ENCODE data around the gene CTNND2.
A peak's percentile ranks its signal among the peaks of the same experiment; 100 is the strongest.

CTNND2 gene

GRCh38 chr5:11611011-11611410, 293.2 kb downstream of the CTNND2 start:
- no peak overlapping the region for H3K4me3 ChIP-seq (ENCODE audit: low read depth in 1 of 2, low read length in 2 of 2)
- no peaks in the 10 kb centered on the region for H3K4me1 ChIP-seq (ENCODE audit: control insufficient read depth in 1 of 2, insufficient read depth in 2 of 2, low read length in 2 of 2)
- H3K36me3 ChIP-seq (ENCODE audit: control insufficient read depth in 1 of 2, insufficient read depth in 2 of 2, low read length in 2 of 2), result no peaks in the 10 kb centered on the region
- no peak overlapping the region for H3K27ac ChIP-seq (ENCODE audit: low read length)
- H3K9me3 ChIP-seq (ENCODE audit: control insufficient read depth in 1 of 2, low read length in 2 of 2), result no peaks in the 10 kb centered on the region
- no peaks in the 10 kb centered on the region for H3K27me3 ChIP-seq (ENCODE audit: low read depth, low read length)

DNA sequence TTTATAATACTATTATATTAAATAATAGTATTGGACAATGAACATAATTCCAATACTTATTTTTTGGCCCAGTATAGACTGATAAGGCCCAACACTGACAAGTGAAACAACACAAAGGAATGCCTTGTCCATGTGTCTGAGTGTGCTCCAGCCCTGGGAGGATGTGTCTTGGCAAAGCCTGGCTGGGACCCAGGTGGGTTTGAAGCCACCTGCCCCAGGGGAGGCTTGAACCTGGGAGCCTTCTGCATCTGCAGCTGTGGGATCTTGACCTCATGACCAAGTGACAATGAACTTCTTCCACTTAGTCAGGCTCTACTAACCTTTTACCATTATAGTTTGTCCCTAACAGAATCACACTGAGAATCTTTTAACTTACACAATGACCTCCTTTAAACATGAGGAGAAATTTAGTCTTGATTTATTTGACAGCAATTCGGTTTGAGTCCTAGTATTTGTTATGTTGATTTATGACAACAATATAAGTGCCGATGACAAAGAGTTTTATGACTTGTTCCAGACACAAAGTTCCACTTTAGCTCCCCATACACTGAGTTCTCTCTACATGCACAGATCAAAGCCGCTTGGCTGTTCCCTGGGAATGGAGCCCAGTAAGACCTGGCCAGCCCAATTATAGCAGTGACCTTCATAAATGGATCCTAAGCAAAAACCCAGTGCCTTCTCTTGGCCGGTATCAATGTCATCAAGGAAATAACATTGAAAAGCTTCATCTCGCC, 294.5 kb downstream of the CTNND2 start:
- no peak overlapping the region for H3K4me3 ChIP-seq (ENCODE audit: low read depth in 1 of 2, low read length in 2 of 2)
- no peak overlapping the region for H3K27ac ChIP-seq (ENCODE audit: low read length)
- no peaks in the 10 kb centered on the region for H3K36me3 ChIP-seq (ENCODE audit: control insufficient read depth in 1 of 2, insufficient read depth in 2 of 2, low read length in 2 of 2)
- no peaks in the 10 kb centered on the region for H3K4me1 ChIP-seq (ENCODE audit: control insufficient read depth in 1 of 2, insufficient read depth in 2 of 2, low read length in 2 of 2)
- no peaks in the 10 kb centered on the region for H3K27me3 ChIP-seq (ENCODE audit: low read depth, low read length)
- no peaks in the 10 kb centered on the region for H3K9me3 ChIP-seq (ENCODE audit: control insufficient read depth in 1 of 2, low read length in 2 of 2)

DNA sequence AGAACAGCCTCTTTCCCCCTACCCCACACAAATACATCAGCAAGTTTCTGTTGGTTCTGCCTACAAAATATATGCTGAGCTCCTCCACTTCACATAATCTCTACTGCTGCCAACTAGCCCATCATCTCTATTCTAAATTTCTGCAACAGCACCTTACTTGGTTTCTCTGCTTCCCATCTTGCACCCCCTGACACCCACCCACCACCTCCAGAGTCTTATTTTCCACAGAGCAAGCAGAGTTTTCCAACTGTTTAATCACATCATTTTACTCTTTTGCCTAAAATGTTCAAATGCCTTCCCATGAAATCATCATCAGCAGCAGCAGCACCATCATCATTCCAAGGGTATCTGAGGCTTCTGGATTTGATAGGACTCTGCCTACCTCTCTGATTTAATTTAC, 295.7 kb downstream of the CTNND2 start:
- Histone ChIP-seq H3K4me1 (ENCODE audit: control insufficient read depth in 1 of 2, insufficient read depth in 2 of 2, low read length in 2 of 2) (no peaks in the 10 kb centered on the region), H3K27ac (ENCODE audit: low read length) (no peak overlapping the region), H3K27me3 (ENCODE audit: low read depth, low read length) (no peaks in the 10 kb centered on the region), H3K4me3 (ENCODE audit: low read depth in 1 of 2, low read length in 2 of 2) (no peak overlapping the region), H3K9me3 (ENCODE audit: control insufficient read depth in 1 of 2, low read length in 2 of 2) (no peaks in the 10 kb centered on the region), H3K36me3 (ENCODE audit: control insufficient read depth in 1 of 2, insufficient read depth in 2 of 2, low read length in 2 of 2) (no peaks in the 10 kb centered on the region)

DNA sequence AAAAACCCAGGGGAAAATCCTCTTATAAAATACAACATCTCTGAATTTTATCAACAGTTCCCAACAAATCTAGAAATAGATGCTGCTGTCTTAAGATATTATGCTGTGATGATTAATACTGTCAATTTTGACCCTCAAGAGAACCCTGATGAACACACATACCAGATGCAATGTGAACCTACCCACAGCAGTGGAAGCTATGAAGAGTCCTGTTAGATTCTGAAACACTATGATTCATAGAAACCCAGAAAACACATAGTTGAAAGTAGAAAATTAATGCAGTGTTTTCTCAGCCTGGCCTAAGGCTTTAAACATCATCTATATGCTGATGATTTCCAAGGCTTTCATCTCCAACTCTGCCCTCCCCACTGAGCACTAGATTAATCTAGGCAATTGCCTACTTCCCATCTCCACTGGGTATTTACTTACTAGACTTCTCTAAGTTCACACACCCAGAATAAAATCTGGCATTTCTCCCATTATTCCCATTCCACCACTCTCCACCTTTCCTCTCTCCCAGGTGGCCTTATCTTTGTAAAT, 296.2 kb downstream of the CTNND2 start:
- Histone ChIP-seq H3K4me1 (ENCODE audit: control insufficient read depth in 1 of 2, insufficient read depth in 2 of 2, low read length in 2 of 2) (no peaks in the 10 kb centered on the region), H3K36me3 (ENCODE audit: control insufficient read depth in 1 of 2, insufficient read depth in 2 of 2, low read length in 2 of 2) (no peaks in the 10 kb centered on the region), H3K27me3 (ENCODE audit: low read depth, low read length) (no peaks in the 10 kb centered on the region), H3K27ac (ENCODE audit: low read length) (no peak overlapping the region), H3K4me3 (ENCODE audit: low read depth in 1 of 2, low read length in 2 of 2) (no peak overlapping the region), H3K9me3 (ENCODE audit: control insufficient read depth in 1 of 2, low read length in 2 of 2) (no peaks in the 10 kb centered on the region)

- H3K36me3 ChIP-seq (ENCODE audit: control insufficient read depth in 1 of 2, insufficient read depth in 2 of 2, low read length in 2 of 2), result no peaks in the 10 kb centered on the region
- no peaks in the 10 kb centered on the region for H3K9me3 ChIP-seq (ENCODE audit: control insufficient read depth in 1 of 2, low read length in 2 of 2)
- no peak overlapping the region for H3K27ac ChIP-seq (ENCODE audit: low read length)
- H3K4me3 ChIP-seq (ENCODE audit: low read depth in 1 of 2, low read length in 2 of 2), result no peak overlapping the region
- H3K27me3 ChIP-seq (ENCODE audit: low read depth, low read length), result no peaks in the 10 kb centered on the region
- H3K4me1 ChIP-seq (ENCODE audit: control insufficient read depth in 1 of 2, insufficient read depth in 2 of 2, low read length in 2 of 2), result no peaks in the 10 kb centered on the region
These were observed 301.9 kb downstream of the CTNND2 start for GRCh38 chr5:11602298-11602697.

DNA sequence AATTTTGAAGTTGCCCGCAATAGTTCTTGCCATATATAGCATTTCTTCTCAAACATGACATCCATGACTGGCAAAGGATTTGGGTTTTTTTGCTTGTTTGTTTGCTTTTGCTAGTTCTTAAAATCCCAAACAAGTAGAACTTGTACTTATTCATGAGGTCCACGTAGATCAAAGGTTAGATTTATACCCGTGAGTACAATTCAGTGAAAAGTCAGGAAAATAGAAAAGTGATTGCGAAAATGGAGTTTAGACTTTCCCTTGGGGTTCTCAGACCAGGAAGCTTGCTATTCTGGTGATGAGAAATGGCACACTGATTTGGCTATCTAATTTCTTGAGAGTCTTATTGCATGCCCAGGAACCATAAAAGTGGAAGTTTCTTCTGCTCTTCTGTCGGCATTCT, 304.7 kb downstream of the CTNND2 start:
- H3K36me3 ChIP-seq (ENCODE audit: control insufficient read depth in 1 of 2, insufficient read depth in 2 of 2, low read length in 2 of 2), result no peaks in the 10 kb centered on the region
- no peaks in the 10 kb centered on the region for H3K4me1 ChIP-seq (ENCODE audit: control insufficient read depth in 1 of 2, insufficient read depth in 2 of 2, low read length in 2 of 2)
- H3K4me3 ChIP-seq (ENCODE audit: low read depth in 1 of 2, low read length in 2 of 2), result no peak overlapping the region
- H3K9me3 ChIP-seq (ENCODE audit: control insufficient read depth in 1 of 2, low read length in 2 of 2), result no peaks in the 10 kb centered on the region
- H3K27me3 ChIP-seq (ENCODE audit: low read depth, low read length), result no peaks in the 10 kb centered on the region
- H3K27ac ChIP-seq (ENCODE audit: low read length), result no peak overlapping the region

GRCh38 chr5:11596657-11597071, 307.6 kb downstream of the CTNND2 start:
- no peaks in the 10 kb centered on the region for H3K36me3 ChIP-seq (ENCODE audit: control insufficient read depth in 1 of 2, insufficient read depth in 2 of 2, low read length in 2 of 2)
- H3K4me3 ChIP-seq (ENCODE audit: low read depth in 1 of 2, low read length in 2 of 2), result no peak overlapping the region
- no peaks in the 10 kb centered on the region for H3K27me3 ChIP-seq (ENCODE audit: low read depth, low read length)
- H3K4me1 ChIP-seq (ENCODE audit: control insufficient read depth in 1 of 2, insufficient read depth in 2 of 2, low read length in 2 of 2), result no peaks in the 10 kb centered on the region
- no peaks in the 10 kb centered on the region for H3K9me3 ChIP-seq (ENCODE audit: control insufficient read depth in 1 of 2, low read length in 2 of 2)
- H3K27ac ChIP-seq (ENCODE audit: low read length), result no peak overlapping the region

DNA sequence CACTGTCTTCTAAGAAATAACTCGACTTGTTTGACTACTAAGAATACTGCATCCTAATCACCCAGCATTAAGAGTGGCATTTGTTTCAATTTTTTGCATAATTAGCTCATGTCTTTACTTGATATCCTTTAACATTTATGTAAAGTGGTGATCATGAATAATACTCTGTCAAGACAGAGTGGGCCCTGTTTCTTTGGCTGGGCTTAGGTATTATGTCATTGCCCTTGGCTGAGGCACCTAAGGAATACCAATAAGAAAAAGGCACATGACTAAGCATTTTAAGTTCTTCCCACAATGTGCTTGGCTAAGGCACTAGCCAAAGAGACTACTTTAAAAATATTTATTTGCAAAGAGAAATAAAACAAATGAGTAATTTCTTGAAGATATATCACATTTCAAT, 308.1 kb downstream of the CTNND2 start:
- Histone ChIP-seq H3K4me3 (ENCODE audit: low read depth in 1 of 2, low read length in 2 of 2) (no peak overlapping the region), H3K27ac (ENCODE audit: low read length) (no peak overlapping the region), H3K36me3 (ENCODE audit: control insufficient read depth in 1 of 2, insufficient read depth in 2 of 2, low read length in 2 of 2) (no peaks in the 10 kb centered on the region), H3K4me1 (ENCODE audit: control insufficient read depth in 1 of 2, insufficient read depth in 2 of 2, low read length in 2 of 2) (no peaks in the 10 kb centered on the region), H3K9me3 (ENCODE audit: control insufficient read depth in 1 of 2, low read length in 2 of 2) (no peaks in the 10 kb centered on the region), H3K27me3 (ENCODE audit: low read depth, low read length) (no peaks in the 10 kb centered on the region)

DNA sequence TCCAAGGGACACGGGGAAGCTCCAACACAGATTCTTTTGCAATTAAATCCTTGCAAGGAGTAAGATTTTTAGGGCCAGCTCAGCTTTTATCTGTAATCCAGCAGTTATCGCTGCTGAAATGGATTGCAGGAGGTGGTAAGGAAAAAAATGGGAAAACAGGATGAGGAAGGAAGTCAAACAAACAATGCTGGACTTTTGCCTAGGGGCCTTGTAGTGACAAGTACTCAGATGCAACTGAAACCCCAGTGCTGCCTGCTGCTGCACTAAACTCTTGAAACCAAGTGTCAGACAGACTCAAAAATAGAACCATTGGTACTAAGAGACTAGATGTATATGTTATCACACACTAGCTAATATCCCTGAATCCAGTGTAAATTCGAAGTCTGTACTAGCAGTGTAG, 309.2 kb downstream of the CTNND2 start:
- Histone ChIP-seq H3K9me3 (ENCODE audit: control insufficient read depth in 1 of 2, low read length in 2 of 2) (no peaks in the 10 kb centered on the region), H3K4me1 (ENCODE audit: control insufficient read depth in 1 of 2, insufficient read depth in 2 of 2, low read length in 2 of 2) (no peaks in the 10 kb centered on the region), H3K27ac (ENCODE audit: low read length) (no peak overlapping the region), H3K4me3 (ENCODE audit: low read depth in 1 of 2, low read length in 2 of 2) (no peak overlapping the region), H3K36me3 (ENCODE audit: control insufficient read depth in 1 of 2, insufficient read depth in 2 of 2, low read length in 2 of 2) (no peaks in the 10 kb centered on the region), H3K27me3 (ENCODE audit: low read depth, low read length) (no peaks in the 10 kb centered on the region)

- Histone ChIP-seq H3K27ac (ENCODE audit: low read length) (no peak overlapping the region), H3K9me3 (ENCODE audit: control insufficient read depth in 1 of 2, low read length in 2 of 2) (no peaks in the 10 kb centered on the region), H3K36me3 (ENCODE audit: control insufficient read depth in 1 of 2, insufficient read depth in 2 of 2, low read length in 2 of 2) (no peaks in the 10 kb centered on the region), H3K4me1 (ENCODE audit: control insufficient read depth in 1 of 2, insufficient read depth in 2 of 2, low read length in 2 of 2) (no peaks in the 10 kb centered on the region), H3K27me3 (ENCODE audit: low read depth, low read length) (no peaks in the 10 kb centered on the region), H3K4me3 (ENCODE audit: low read depth in 1 of 2, low read length in 2 of 2) (no peak overlapping the region)
These were observed 310.2 kb downstream of the CTNND2 start for GRCh38 chr5:11594021-11594420.

GRCh38 chr5:11590475-11590874, 313.8 kb downstream of the CTNND2 start:
- Histone ChIP-seq H3K27ac (ENCODE audit: low read length) (no peak overlapping the region), H3K4me3 (ENCODE audit: low read depth in 1 of 2, low read length in 2 of 2) (no peak overlapping the region), H3K9me3 (ENCODE audit: control insufficient read depth in 1 of 2, low read length in 2 of 2) (no peaks in the 10 kb centered on the region), H3K4me1 (ENCODE audit: control insufficient read depth in 1 of 2, insufficient read depth in 2 of 2, low read length in 2 of 2) (no peaks in the 10 kb centered on the region), H3K36me3 (ENCODE audit: control insufficient read depth in 1 of 2, insufficient read depth in 2 of 2, low read length in 2 of 2) (no peaks in the 10 kb centered on the region), H3K27me3 (ENCODE audit: low read depth, low read length) (no peaks in the 10 kb centered on the region)

DNA sequence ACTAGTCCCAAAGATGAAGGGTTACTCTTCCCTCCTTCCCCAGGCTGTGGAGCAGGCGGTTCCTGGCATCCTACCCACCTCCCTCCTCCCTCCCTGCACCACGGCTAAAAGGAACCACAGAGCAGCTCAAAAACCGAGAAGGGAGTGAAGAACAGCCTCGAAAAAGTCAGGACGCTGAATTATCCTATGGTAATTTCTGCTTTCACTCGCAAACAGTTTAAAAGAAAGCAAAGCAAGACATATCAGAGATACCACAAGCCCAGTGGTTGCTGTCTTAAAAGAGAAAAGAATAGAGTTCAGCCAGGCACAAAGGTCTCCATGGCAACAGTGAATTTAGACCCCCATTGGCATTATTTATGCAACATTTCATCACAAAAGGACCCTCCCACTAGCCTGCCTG, 315.4 kb downstream of the CTNND2 start:
- Histone ChIP-seq H3K9me3 (ENCODE audit: control insufficient read depth in 1 of 2, low read length in 2 of 2) (no peaks in the 10 kb centered on the region), H3K36me3 (ENCODE audit: control insufficient read depth in 1 of 2, insufficient read depth in 2 of 2, low read length in 2 of 2) (no peaks in the 10 kb centered on the region), H3K27ac (ENCODE audit: low read length) (no peak overlapping the region), H3K27me3 (ENCODE audit: low read depth, low read length) (no peaks in the 10 kb centered on the region), H3K4me1 (ENCODE audit: control insufficient read depth in 1 of 2, insufficient read depth in 2 of 2, low read length in 2 of 2) (no peaks in the 10 kb centered on the region), H3K4me3 (ENCODE audit: low read depth in 1 of 2, low read length in 2 of 2) (peak overlapping the region; percentile 22 to 39)

Data from muscle layer of duodenum (tissue), 2 donors.